A549 treated with AZD9567 at 1 μM for 4 hours (cell line): ENCODE measurements around the gene PCDHB5. TPM values are rescaled to one million over a fixed set of nuclear protein-coding genes. Genes with fewer than 3 reads are reported as not detected.

ENCODE experiments used
- total RNA-seq: library from RNA; stranded (reverse); fragments of 200-300 nt; extraction: Qiagen RNA extraction; gene quantifications from 5 replicates; pipeline ENCODE4 v1.2.3, GENCODE V29; 2022; ENCODE audit not compliant: insufficient read depth

Gene PCDHB5
- total RNA-seq = 1.2 to 2.1 TPM (median 1.3 TPM) in 5 replicates

GRCh38 chr5:141135030-141135717 is at the start of gene PCDHB5:
Gene PCDHB5, plus strand, starts transcription at chr5:141135206. Its CDS starts 229 bp downstream, at chr5:141135435.

DNA sequence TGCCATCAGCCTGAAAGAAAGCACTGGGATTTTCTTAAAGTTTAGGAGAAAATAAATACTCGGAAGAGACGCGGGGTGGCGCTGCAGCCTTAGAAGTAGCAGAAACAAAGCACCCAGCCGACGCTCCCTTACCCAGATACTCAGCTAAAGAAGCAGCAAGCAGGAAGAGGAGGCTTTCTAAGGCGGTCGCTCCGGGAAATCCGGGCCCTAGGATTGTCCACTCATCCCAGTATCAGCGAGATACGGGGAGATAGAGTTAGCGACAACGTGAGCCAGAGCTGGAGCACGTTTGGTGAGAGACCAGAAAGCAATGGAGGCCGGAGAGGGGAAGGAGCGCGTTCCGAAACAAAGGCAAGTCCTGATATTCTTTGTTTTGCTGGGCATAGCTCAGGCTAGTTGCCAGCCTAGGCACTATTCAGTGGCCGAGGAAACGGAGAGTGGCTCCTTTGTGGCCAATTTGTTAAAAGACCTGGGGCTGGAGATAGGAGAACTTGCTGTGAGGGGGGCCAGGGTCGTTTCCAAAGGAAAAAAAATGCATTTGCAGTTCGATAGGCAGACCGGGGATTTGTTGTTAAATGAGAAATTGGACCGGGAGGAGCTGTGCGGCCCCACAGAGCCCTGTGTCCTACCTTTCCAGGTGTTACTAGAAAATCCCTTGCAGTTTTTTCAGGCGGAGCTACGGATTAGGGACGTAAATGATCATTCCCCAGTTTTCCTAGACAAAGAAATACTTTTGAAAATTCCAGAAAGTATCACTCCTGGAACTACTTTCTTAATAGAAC is 40.3 kb upstream of the PCDHB5 start, which contains the start of gene PCDHB2:
PCDHB2 (plus strand) TSS at position 135 of the 782 bp plus-strand sequence; CDS start at position 311, 176 bp downstream.

DNA sequence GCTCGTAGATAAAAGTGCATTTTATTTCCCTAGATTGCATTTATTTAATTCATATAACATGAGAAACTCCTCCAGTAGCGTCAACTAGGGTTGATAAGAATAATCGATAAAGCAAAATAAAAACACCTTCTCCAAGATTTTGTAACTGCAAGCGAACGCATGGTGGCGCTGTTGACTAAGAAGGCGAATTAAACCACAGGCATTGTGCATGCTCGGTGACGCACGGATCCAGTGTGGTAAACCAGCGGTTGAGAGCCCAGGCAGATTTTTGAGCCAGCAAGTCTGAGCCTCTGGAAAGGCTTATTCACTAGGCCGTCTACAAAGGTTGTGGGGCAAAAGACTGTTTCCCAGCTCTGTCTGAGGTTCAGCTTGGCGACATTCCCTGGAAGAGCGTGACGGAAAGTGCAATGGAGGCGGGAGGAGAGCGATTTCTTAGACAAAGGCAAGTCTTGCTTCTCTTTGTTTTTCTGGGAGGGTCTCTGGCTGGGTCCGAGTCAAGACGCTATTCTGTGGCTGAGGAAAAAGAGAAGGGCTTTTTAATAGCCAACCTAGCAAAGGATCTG is 34.7 kb upstream of the PCDHB5 start, which contains the start of gene PCDHB3:
PCDHB3 (plus strand) TSS at position 231 of the 563 bp plus-strand sequence; CDS start at position 408, 177 bp downstream.

GRCh38 chr5:141121563-141121962 is 13.4 kb upstream of the PCDHB5 start, which contains the start of gene PCDHB4:
Gene PCDHB4, plus strand, starts transcription at chr5:141121818. Its CDS starts 181 bp downstream, at chr5:141121999.

DNA sequence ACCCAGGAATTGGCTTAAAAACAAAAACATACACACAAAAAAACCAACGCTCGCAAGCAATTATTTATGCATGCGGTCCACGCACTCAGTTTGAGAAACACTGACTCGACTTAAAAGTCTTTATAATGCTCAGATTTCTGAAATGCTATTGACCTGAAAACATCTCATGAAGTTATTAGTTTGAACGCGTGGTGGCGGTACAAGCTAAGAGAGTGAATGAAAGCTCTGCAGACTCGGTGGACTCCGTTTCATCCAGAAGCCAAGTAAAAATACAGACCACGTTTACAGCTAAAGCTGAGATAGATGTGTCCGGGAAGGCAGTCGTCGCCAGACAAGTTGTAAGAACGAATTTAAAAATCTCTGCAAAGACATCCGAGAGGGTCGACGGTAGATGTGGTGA is 14.8 kb downstream of the PCDHB5 start, which contains the start of gene PCDHB6:
PCDHB6 (plus strand) TSS at position 246 of the 400 bp plus-strand sequence. CDS start 201 bp downstream, outside the sequence.

GRCh38 chr5:141172381-141173204 is 37.6 kb downstream of the PCDHB5 start, which contains the start of gene PCDHB7:
Gene PCDHB7, plus strand, starts transcription at chr5:141172644. Its CDS starts 192 bp downstream, at chr5:141172836.

DNA sequence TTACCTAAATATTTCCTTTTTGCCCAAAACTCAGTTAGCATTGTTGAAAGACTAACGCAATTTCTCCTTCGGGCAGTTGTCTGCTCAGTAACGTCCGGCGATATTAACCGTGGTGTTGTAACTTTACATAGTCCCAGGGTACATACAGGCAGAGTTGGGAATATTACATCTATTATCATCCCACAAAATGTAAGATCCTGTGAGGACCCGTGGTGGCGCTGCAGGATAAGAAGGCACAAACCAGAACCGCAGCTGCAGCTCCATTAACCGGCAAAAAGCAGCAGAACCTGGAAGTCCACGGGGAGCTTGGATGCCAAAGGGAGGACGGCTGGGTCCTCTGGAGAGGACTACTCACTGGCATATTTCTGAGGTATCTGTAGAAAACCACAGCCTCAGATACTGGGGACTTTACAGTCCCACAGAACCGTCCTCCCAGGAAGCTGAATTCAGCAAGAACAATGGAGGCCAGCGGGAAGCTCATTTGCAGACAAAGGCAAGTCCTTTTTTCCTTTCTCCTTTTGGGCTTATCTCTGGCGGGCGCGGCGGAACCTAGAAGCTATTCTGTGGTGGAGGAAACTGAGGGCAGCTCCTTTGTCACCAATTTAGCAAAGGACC is 42.7 kb downstream of the PCDHB5 start, which contains the start of gene PCDHB8:
PCDHB8 (plus strand) TSS at position 214 of the 615 bp plus-strand sequence; CDS start at position 459, 245 bp downstream.

GRCh38 chr5:141182248-141182647 is 47.2 kb downstream of the PCDHB5 start, which contains the start of gene PCDHB16:
Gene PCDHB16, plus strand, starts transcription at chr5:141182387. Its CDS starts 173 bp downstream, at chr5:141182560.

GRCh38 chr5:141186897-141187512 is 52.0 kb downstream of the PCDHB5 start, which contains the start of gene PCDHB9:
Gene PCDHB9, plus strand, starts transcription at chr5:141187161. Its CDS starts 158 bp downstream, at chr5:141187319.

Other genes with a start within 250 kb of the PCDHB5 start
- 1.9 to 3.7 TPM (median 2.1 TPM) in 5 replicates for gene PCDHAC1, start 208.9 kb upstream of the PCDHB5 start, total RNA-seq
- 3.1 to 3.5 TPM (median 3.3 TPM) in 5 replicates for gene PCDHAC2, start 168.7 kb upstream of the PCDHB5 start, total RNA-seq
- gene PCDHB1, start 83.8 kb upstream of the PCDHB5 start, total RNA-seq = not detected in 5 replicates
- 0.77 to 3.1 TPM (median 3.1 TPM) in 5 replicates for gene PCDHB2, start 40.6 kb upstream of the PCDHB5 start, total RNA-seq
- 0.02 to 0.05 TPM (median 0.03 TPM) in 3 of 5 replicates, not detected in the others for gene PCDHB3, start 34.7 kb upstream of the PCDHB5 start, total RNA-seq
- 0.03 to 0.06 TPM (median 0.05 TPM) in 3 of 5 replicates, not detected in the others for gene PCDHB4, start 13.4 kb upstream of the PCDHB5 start, total RNA-seq
- 0.71 to 1.3 TPM (median 0.88 TPM) in 5 replicates for gene PCDHB6, start 14.9 kb downstream of the PCDHB5 start, total RNA-seq
- 0.02 TPM in 1 of 5 replicates, not detected in the others for gene PCDHB7, start 37.4 kb downstream of the PCDHB5 start, total RNA-seq
- 0.21 to 0.30 TPM (median 0.25 TPM) in 4 of 5 replicates, not detected in the other for gene PCDHB8, start 42.6 kb downstream of the PCDHB5 start, total RNA-seq
- gene PCDHB16, start 47.2 kb downstream of the PCDHB5 start, total RNA-seq = 0.02 to 0.09 TPM (median 0.06 TPM) in 4 of 5 replicates, not detected in the other
- 0.02 to 0.20 TPM (median 0.05 TPM) in 3 of 5 replicates, not detected in the others for gene PCDHB9, start 52.0 kb downstream of the PCDHB5 start, total RNA-seq
- gene PCDHB10, start 57.1 kb downstream of the PCDHB5 start, total RNA-seq = 0.04 to 0.05 TPM in 2 of 5 replicates, not detected in the others
- gene PCDHB11, start 64.4 kb downstream of the PCDHB5 start, total RNA-seq = 0.02 to 0.06 TPM (median 0.05 TPM) in 4 of 5 replicates, not detected in the other
- 0.06 TPM in 1 of 5 replicates, not detected in the others for gene PCDHB12, start 73.5 kb downstream of the PCDHB5 start, total RNA-seq
- gene PCDHB13, start 78.7 kb downstream of the PCDHB5 start, total RNA-seq = 0.05 to 0.06 TPM (median 0.06 TPM) in 4 of 5 replicates, not detected in the other
- gene PCDHB14, start 88.1 kb downstream of the PCDHB5 start, total RNA-seq = 0.06 to 0.11 TPM (median 0.06 TPM) in 4 of 5 replicates, not detected in the other
- 0.02 to 0.09 TPM (median 0.07 TPM) in 4 of 5 replicates, not detected in the other for gene PCDHB15, start 110.2 kb downstream of the PCDHB5 start, total RNA-seq
- not detected in 5 replicates for gene SLC25A2, start 168.8 kb downstream of the PCDHB5 start, total RNA-seq
- gene TAF7, start 185.6 kb downstream of the PCDHB5 start, total RNA-seq = 60.6 to 75.9 TPM (median 73.6 TPM) in 5 replicates
- gene PCDHGA1, start 195.3 kb downstream of the PCDHB5 start, total RNA-seq = 0.22 to 0.39 TPM (median 0.28 TPM) in 4 of 5 replicates, not detected in the other
- gene PCDHGA2, start 203.6 kb downstream of the PCDHB5 start, total RNA-seq = 0.42 to 1.1 TPM (median 0.53 TPM) in 5 replicates
- gene PCDHGA3, start 208.6 kb downstream of the PCDHB5 start, total RNA-seq = 0.02 TPM in 2 of 5 replicates, not detected in the others
- 1.2 to 1.7 TPM (median 1.5 TPM) in 4 of 5 replicates, not detected in the other for gene PCDHGB1, start 214.9 kb downstream of the PCDHB5 start, total RNA-seq
- 0.08 to 0.17 TPM (median 0.13 TPM) in 4 of 5 replicates, not detected in the other for gene PCDHGA4, start 219.8 kb downstream of the PCDHB5 start, total RNA-seq
- gene PCDHGB2, start 224.8 kb downstream of the PCDHB5 start, total RNA-seq = 0.07 to 0.13 TPM (median 0.08 TPM) in 4 of 5 replicates, not detected in the other
- 0.09 to 0.87 TPM (median 0.14 TPM) in 5 replicates for gene PCDHGA5, start 229.0 kb downstream of the PCDHB5 start, total RNA-seq
- 0.14 to 0.80 TPM (median 0.26 TPM) in 5 replicates for gene PCDHGB3, start 235.0 kb downstream of the PCDHB5 start, total RNA-seq
- gene PCDHGA6, start 238.7 kb downstream of the PCDHB5 start, total RNA-seq = 0.14 to 0.20 TPM (median 0.18 TPM) in 4 of 5 replicates, not detected in the other
- 0.44 to 0.91 TPM (median 0.79 TPM) in 5 replicates for gene PCDHGA7, start 247.5 kb downstream of the PCDHB5 start, total RNA-seq